ENCODE data around the gene SPINK5.

Gene SPINK5

GRCh38 chr5:148104226-148104625 is 40.4 kb downstream of the SPINK5 start:
- no peaks in the 10 kb centered on the region for H3K9me2 ChIP-seq (replicated peaks; ENCODE audit: insufficient read depth, low read length)
- H3K9me3 ChIP-seq (ENCODE audit: insufficient read depth, low read length): no peaks in the 10 kb centered on the region
- H3K4me3 ChIP-seq (ENCODE audit: insufficient read depth, low read length, poor library complexity, severe bottlenecking): no peak overlapping the region
- no peaks in the 10 kb centered on the region for H4K20me1 ChIP-seq (ENCODE audit: low read depth, low read length)
- H3K27ac ChIP-seq (ENCODE audit: low read depth, low read length): no peak overlapping the region
- H3K36me3 ChIP-seq (ENCODE audit: low read length): no peaks in the 10 kb centered on the region
- no peak overlapping the region for H3K4me2 ChIP-seq (ENCODE audit: low read depth, low read length, poor library complexity, severe bottlenecking)
- no peak overlapping the region for H2AFZ ChIP-seq (ENCODE audit: low read depth, low read length, severe bottlenecking)
- TF ChIP-seq EZH2phosphoT487 (conservative IDR thresholded peaks at IDR 0.05; ENCODE audit: low read length) (no peak), CTCF (IDR thresholded peaks at IDR 0.05; ENCODE audit: insufficient read depth, low read length, poor library complexity, severe bottlenecking) (no peak)
- H3K79me2 ChIP-seq (ENCODE audit: insufficient read depth, low read length): no peaks in the 10 kb centered on the region
- H3F3A ChIP-seq (ENCODE audit: insufficient read depth): no peaks in the 10 kb centered on the region
- H3K27me3 ChIP-seq (ENCODE audit: low read length): no peaks in the 10 kb centered on the region
- no peak overlapping the region for H3K9ac ChIP-seq (ENCODE audit: low read length)

GRCh38 chr5:148107608-148108007 is 43.8 kb downstream of the SPINK5 start:
- Histone ChIP-seq H3K9me3 (ENCODE audit: insufficient read depth, low read length) (no peaks in the 10 kb centered on the region), H3K79me2 (ENCODE audit: insufficient read depth, low read length) (no peaks in the 10 kb centered on the region), H3K27me3 (ENCODE audit: low read length) (no peaks in the 10 kb centered on the region), H4K20me1 (ENCODE audit: low read depth, low read length) (no peaks in the 10 kb centered on the region), H3K4me2 (ENCODE audit: low read depth, low read length, poor library complexity, severe bottlenecking) (no peak overlapping the region), H3K27ac (ENCODE audit: low read depth, low read length) (no peak overlapping the region), H3K9ac (ENCODE audit: low read length) (no peak overlapping the region), H3K9me2 (replicated peaks; ENCODE audit: insufficient read depth, low read length) (no peaks in the 10 kb centered on the region), H3F3A (ENCODE audit: insufficient read depth) (no peaks in the 10 kb centered on the region), H3K4me3 (ENCODE audit: insufficient read depth, low read length, poor library complexity, severe bottlenecking) (no peak overlapping the region), H2AFZ (ENCODE audit: low read depth, low read length, severe bottlenecking) (no peak overlapping the region), H3K36me3 (ENCODE audit: low read length) (no peaks in the 10 kb centered on the region)
- no peak for TF ChIP-seq EZH2phosphoT487 (conservative IDR thresholded peaks at IDR 0.05; ENCODE audit: low read length)
- TF ChIP-seq CTCF (IDR thresholded peaks at IDR 0.05; ENCODE audit: insufficient read depth, low read length, poor library complexity, severe bottlenecking): no peak

DNA sequence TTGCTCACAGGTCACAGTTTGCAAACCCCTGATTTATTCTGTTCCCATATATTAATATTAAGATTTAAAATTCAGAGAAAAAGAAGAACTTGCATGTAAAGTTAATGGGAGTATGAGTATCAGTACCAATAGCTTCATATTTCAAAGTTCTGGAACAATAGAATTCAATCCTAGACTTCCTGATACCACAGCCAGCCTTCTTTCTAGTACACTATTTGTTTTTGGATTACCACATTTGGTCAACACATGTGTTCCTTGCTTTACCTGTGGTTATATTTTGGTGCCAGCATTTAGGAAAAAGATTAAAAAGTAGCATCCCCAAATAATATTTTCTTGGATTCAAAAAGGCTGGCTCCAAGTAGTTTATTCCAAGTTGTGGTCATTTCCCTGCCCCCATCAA is 49.5 kb downstream of the SPINK5 start:
- TF ChIP-seq CTCF (IDR thresholded peaks at IDR 0.05; ENCODE audit: insufficient read depth, low read length, poor library complexity, severe bottlenecking) (no peak), EZH2phosphoT487 (conservative IDR thresholded peaks at IDR 0.05; ENCODE audit: low read length) (no peak)
- H2AFZ ChIP-seq (ENCODE audit: low read depth, low read length, severe bottlenecking): no peak overlapping the region
- no peaks in the 10 kb centered on the region for H4K20me1 ChIP-seq (ENCODE audit: low read depth, low read length)

More for the DNA sequence above, 49.5 kb downstream of the SPINK5 start:
- Histone ChIP-seq H3K36me3 (ENCODE audit: low read length) (no peaks in the 10 kb centered on the region), H3K9me2 (replicated peaks; ENCODE audit: insufficient read depth, low read length) (no peaks in the 10 kb centered on the region), H3K4me2 (ENCODE audit: low read depth, low read length, poor library complexity, severe bottlenecking) (no peak overlapping the region), H3K27me3 (ENCODE audit: low read length) (no peaks in the 10 kb centered on the region; the same call in 1 of the 2 replicates), H3K4me3 (ENCODE audit: insufficient read depth, low read length, poor library complexity, severe bottlenecking) (no peak overlapping the region), H3K9ac (ENCODE audit: low read length) (no peak overlapping the region), H3F3A (ENCODE audit: insufficient read depth) (no peaks in the 10 kb centered on the region), H3K27ac (ENCODE audit: low read depth, low read length) (no peak overlapping the region), H3K9me3 (ENCODE audit: insufficient read depth, low read length) (no peaks in the 10 kb centered on the region), H3K79me2 (ENCODE audit: insufficient read depth, low read length) (no peaks in the 10 kb centered on the region)
